HG03575 (cell line): ENCODE measurements around the gene MED27.
"Not testable (repeated sequence)": the region's sequence is repeated elsewhere in the genome, so short reads cannot be mapped to it uniquely, and the experiment has no call there.

Experiments
- ATAC-seq: cut with Tn5 transposase; IDR thresholded peaks from one replicate; pipeline ENCODE4 v1.9.1; 2021; ENCODE audit not compliant: unreplicated experiment, insufficient number of reproducible peaks, low FRiP score; ENCODE audit errors: extremely low read depth

Gene MED27

DNA sequence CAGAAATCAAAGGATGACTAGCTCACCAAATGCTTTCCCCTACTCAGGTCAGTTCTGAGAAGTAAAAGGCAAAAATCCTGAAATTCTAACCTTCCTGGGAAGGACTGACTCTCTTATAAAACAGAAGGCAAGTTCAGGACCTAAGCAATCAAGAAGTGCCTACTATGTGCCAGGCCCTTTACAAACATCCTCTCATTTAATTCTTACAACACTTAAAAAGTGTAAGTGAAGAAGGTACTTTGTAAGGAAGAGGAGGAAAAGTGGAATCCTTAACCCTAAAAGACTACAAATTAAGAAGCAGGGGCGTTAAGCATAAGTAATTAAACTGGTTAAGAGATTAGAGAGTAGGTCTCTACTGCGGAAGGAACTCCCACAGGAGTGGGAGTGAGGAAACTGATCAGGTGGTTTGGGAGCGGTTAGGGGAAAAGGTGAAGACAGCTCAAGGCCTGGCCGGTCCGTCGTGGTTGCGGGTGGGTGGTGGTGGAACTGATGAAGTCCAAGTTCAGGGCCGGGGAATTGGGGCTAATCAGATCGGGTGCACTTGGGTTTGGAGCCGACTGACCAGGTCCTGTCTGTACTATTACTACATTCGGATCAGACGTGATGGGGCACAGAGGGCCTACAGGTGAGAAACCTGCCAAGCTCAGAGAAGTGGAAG lies 839 bp downstream of the MED27 start:
- no peak for ATAC-seq

- ATAC-seq, result no peak
Observed at GRCh38 chr9:132077881-132078698, 1.6 kb downstream of the MED27 start.

DNA sequence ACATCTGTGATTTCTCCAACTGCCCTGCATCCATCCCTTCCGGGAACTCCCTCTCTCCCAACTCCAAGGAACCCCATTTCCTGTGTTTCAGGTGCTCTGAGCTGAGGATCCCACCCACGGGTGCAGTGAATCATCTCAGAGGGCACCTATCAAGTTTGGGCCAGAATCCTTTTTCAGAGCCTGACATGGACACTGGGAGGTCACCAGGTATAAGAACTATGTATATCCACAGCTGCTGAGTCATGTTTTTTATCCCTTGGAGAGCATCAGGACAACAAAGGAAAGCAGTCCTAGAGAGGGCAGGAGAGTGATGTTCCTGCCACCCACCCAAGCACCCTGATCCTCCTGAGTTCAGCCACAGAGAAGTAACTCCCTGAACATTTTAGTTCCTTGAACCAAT lies 3.8 kb downstream of the MED27 start:
- ATAC-seq, result no peak

GRCh38 chr9:132074736-132075135 lies 4.9 kb downstream of the MED27 start:
- ATAC-seq, result no peak

- no peak for ATAC-seq
Observed at GRCh38 chr9:132071847-132072507, 7.7 kb downstream of the MED27 start.

DNA sequence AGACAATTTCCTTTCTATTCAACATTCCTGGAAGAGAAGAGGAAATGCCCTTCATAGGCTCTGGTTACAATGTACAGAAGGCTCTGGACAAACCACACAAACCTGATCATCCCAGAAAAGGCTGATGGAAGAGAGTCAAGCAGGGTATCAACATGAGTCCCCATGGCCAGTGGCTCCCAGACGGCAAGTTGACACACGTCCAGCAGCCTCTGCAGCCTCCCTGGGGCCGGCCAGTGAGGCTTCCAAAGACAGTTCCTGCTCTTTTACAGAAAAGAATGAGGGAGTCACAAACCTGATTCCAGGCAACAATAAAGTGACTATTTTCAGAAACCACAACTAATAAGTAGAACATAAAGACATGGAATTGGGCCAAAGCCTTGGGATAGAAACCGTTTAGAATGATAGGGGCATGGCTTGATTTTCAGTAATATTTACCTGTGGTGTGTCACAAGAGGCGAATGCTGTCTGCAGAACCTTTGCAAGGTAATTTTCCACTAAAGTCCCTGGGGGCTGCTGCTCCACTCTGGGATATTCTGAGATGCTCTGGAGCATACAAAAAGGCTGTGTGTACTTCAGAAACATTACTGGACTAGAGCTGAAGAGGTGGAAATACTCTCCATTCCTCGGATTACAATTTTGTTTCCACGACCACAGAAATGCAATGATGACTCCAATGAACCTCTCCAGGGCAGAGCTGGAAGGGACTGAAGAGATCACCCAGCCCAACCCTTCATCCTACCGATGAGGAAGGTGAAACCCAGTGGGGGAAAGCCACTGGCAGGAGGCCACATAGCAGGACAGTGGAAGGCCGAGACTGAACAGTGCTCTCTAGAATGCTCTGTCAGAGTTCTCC lies 10.4 kb downstream of the MED27 start:
- ATAC-seq, result no peak

DNA sequence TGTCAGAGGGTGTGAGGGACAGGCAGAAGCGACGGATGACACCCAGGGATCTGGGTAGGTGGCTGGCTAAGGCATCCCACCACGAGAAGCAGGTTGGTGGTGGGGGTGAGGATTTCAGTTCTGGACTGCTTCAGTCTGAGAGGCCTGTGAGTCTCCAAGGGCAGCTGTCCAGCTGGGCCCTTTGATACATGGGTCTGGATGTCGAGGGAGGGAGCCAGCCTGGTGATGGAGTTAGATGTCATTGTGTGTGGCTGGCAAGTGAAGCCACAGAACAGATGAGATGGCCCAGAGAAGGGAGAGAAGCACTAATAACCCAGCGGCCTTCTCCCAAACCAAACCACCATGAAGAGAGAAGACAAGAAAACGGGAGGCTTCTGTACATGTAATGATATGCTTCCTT lies 11.1 kb downstream of the MED27 start:
- ATAC-seq, result no peak

- no peak for ATAC-seq
Observed at GRCh38 chr9:132066511-132066910, 13.2 kb downstream of the MED27 start.

GRCh38 chr9:132066057-132066456 lies 13.6 kb downstream of the MED27 start:
- ATAC-seq, result no peak

DNA sequence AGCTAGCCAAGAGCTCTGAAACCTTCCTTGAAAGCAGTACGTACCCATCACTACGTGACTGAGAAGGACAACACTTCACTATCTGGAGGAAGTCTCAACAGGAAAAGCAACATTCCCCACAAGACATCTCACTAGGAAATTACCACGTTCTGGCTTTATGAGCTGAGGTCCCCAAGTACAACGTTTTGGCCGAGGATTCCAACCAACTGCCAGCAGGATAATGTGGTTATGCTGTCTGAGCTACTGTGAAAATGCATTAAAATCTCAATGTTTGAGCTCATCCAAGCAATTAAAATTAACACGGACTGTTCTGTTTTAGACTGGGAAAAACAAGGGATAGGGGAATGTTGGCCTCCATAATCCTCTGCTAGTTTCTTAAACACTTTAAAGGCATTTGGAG lies 16.4 kb downstream of the MED27 start:
- ATAC-seq, result no peak

DNA sequence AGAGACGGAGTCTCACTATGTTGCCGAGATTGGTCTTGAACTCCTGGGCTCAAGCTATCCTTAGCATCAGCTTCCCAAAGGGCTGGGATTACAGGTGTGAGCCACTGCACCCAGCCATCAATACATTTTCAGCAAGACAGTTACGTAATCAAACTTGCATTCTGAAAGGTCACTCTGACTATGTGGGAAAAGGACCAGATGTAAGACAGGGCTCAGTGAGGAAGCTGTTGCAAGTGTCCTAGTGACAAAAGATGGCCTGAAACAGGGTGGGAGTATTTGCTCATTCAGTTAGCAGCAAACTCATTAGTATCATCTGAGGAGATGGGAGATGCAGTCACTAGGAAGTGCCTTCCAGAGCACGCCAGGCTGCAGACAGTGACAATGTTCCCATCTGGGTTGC lies 16.9 kb downstream of the MED27 start:
- no peak for ATAC-seq

- no peak for ATAC-seq
Observed at GRCh38 chr9:132061526-132061925, 18.1 kb downstream of the MED27 start.

DNA sequence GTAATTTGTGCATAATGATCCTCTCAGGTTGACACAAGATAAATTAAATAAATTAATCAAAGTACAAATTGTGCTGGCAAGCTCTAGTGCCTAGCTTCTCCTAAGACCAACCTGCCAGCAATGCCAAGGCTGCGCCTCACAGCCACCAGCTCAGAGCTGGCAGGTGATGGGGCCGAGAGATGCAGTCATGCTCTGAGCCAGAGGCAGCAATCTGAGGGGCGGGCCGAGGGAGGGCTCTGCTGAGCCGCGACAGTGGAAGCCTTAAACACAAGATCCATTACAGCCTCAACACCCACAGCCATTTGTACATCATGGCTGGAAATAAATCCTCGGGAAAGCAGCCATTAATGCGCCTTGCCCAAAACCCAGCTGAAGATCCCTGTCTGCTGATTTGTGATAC lies 20.3 kb downstream of the MED27 start:
- no peak for ATAC-seq

GRCh38 chr9:132058226-132058625 lies 21.4 kb downstream of the MED27 start:
- ATAC-seq, result not testable (repeated sequence)

DNA sequence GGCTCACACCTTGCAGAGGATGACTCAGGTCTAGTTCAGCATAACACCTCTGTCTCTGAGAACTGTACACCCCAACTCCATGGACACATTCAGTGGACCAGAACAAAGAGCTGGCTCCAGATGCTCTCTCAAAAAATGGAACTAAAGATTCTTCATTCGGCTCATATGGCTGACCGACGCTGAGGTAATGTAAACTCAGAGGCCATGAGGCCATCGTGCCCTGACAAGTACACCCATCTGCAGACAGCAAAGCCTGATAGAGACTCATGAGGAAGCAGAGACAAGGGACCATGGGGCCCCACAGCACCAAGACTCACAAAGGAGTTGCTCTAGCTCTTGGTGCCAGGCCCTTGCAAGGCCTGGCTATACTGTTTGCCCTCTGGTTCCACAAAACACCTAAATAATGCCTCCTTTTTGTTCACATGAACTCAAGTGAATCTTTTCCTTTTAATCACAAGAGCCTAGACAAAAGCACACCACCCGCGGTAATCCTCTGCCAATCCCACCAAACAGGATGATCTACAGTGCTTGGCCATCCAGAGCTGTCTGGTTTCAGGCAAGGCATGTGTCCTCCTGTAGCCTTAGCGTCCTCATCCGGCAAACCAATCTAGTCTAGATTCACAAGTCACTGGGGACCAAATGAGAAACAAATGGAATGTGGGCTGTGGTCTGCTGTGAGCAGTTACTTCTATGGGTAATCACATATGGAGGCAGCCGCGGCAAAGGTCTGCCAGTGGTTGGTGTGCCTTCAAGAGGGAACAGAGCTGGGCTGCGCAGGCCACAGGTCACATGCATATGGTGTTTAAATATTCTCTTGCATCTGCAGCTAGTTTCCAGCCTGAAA lies 22.7 kb downstream of the MED27 start:
- no peak for ATAC-seq

- no peak for ATAC-seq
Observed at GRCh38 chr9:132055756-132056155, 23.9 kb downstream of the MED27 start.

DNA sequence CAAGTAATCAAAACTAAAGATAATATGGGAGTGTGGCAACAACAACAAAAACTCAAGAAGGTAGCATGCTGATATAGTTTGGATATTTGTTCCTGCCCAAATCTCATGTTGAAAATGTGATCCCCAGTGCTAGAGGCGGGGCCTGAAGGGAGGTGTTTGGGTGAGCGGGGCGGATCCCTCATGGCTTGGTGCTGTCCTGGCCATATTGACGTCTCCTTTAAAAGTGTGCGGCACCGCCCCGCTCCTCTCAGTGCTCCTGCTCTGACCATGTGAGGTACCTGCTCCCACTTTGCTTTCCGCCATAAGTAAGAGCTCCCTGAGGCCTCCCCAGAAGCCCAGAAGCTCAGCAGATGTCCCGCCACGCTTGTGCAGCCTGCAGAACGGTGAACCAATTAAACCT lies 25.6 kb downstream of the MED27 start:
- no peak for ATAC-seq

DNA sequence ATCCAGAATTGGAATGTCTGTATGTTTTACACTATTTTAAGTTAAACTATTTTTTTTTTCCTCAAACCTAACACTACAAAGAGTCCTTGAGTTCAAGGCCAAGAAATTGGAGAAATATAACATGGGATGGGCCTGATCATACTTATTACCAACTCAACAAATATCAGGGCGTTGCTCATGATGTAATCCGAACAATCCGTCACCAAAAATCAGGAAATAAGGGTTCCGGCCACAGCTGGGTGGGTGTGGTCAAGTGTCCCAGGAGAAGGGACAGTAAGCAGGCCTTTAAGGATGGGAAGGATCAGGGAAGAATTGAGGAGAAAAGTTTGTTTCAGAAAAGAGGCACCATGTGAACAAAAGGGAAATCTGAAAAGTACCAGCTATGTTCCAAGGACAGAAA lies 29.8 kb downstream of the MED27 start:
- ATAC-seq, result no peak
